SU-DHL-6 (cell line): ENCODE measurements around the gene AGPAT3.

Experiments used
- H2AFZ ChIP-seq: fragments of 200-600 bp; sonication (generic); 2 replicates; pipeline ENCODE4 v1.6.1; 2014; ENCODE audit warnings: low read depth, mild to moderate bottlenecking, moderate library complexity, mixed read lengths, antibody characterized with exemption, low read length; ENCODE audit not compliant: severe bottlenecking
- H3F3A ChIP-seq: fragments of 200-600 bp; shearing (Covaris generic); 2 replicates; pipeline ENCODE4 v1.6.0; 2016; ENCODE audit warnings: antibody characterized with exemption, mild to moderate bottlenecking; ENCODE audit not compliant: insufficient read depth
- H3K27ac ChIP-seq: fragments of 200-600 bp; sonication (generic); 2 replicates; pipeline ENCODE4 v1.5.1; 2016; ENCODE audit warnings: low read depth, mild to moderate bottlenecking, low read length, moderate library complexity, mixed read lengths
- H3K27me3 ChIP-seq: fragments of 200-600 bp; sonication (generic), shearing (Covaris generic); 2 replicates; pipeline ENCODE4 v1.6.0; 2014; ENCODE audit warnings: mild to moderate bottlenecking, low read length
- H3K36me3 ChIP-seq: fragments of 200-600 bp; sonication (generic); 2 replicates; pipeline ENCODE4 v1.6.1; 2014; ENCODE audit warnings: mild to moderate bottlenecking, low read length, mixed read lengths
- H3K4me2 ChIP-seq: fragments of 300-600, 200-600 bp; shearing (Covaris generic), sonication (generic); 2 replicates; pipeline ENCODE4 v1.6.0; 2014; ENCODE audit warnings: low read length, low read depth, mild to moderate bottlenecking; ENCODE audit not compliant: poor library complexity, severe bottlenecking
- H3K4me3 ChIP-seq: fragments of 200-600 bp; sonication (generic); 2 replicates; pipeline ENCODE4 v1.5.1; 2014; ENCODE audit warnings: antibody characterized with exemption, low read length, mild to moderate bottlenecking, mixed read lengths; ENCODE audit not compliant: insufficient read depth, poor library complexity, severe bottlenecking
- H3K79me2 ChIP-seq: fragments of 200-600 bp; sonication (generic); 2 replicates; pipeline ENCODE4 v1.6.1; 2014; ENCODE audit warnings: mild to moderate bottlenecking, low read length, moderate library complexity; ENCODE audit not compliant: insufficient read depth
- H3K9ac ChIP-seq: fragments of 200-600 bp; sonication (generic); 2 replicates; pipeline ENCODE4 v1.7.0; 2014; ENCODE audit warnings: mild to moderate bottlenecking, low read length
- H3K9me2 ChIP-seq: fragments of 200-600 bp; sonication (generic); replicated peaks from 2 replicates; pipeline ENCODE4 v1.6.1; 2014; ENCODE audit warnings: low read length; ENCODE audit not compliant: insufficient read depth
- H3K9me3 ChIP-seq: fragments of 200-600 bp; sonication (generic); 2 replicates; pipeline ENCODE4 v1.6.1; 2014; ENCODE audit warnings: low read length, mixed read lengths; ENCODE audit not compliant: insufficient read depth
- H4K20me1 ChIP-seq: fragments of 200-600 bp; sonication (generic); 2 replicates; pipeline ENCODE4 v1.6.1; 2014; ENCODE audit warnings: low read depth, mild to moderate bottlenecking, antibody characterized with exemption, low read length, moderate library complexity, mixed read lengths
- EZH2phosphoT487 ChIP-seq: fragments of 200-600 bp; sonication (generic), shearing (Covaris generic); conservative IDR thresholded peaks from 2 replicates; pipeline ENCODE4 v1.6.1; 2018; ENCODE audit warnings: mild to moderate bottlenecking, antibody characterized with exemption, low read length, moderate library complexity, mixed read lengths
- TF ChIP-seq, protein P1 (sequence below): fragments of 200-600 bp; sonication (generic); IDR thresholded peaks from one replicate; pipeline ENCODE4 v1.5.1; 2017; ENCODE audit warnings: antibody characterized with exemption, mild to moderate bottlenecking, low read length, moderate library complexity; ENCODE audit not compliant: insufficient read depth, poor library complexity, severe bottlenecking

Gene AGPAT3

DNA sequence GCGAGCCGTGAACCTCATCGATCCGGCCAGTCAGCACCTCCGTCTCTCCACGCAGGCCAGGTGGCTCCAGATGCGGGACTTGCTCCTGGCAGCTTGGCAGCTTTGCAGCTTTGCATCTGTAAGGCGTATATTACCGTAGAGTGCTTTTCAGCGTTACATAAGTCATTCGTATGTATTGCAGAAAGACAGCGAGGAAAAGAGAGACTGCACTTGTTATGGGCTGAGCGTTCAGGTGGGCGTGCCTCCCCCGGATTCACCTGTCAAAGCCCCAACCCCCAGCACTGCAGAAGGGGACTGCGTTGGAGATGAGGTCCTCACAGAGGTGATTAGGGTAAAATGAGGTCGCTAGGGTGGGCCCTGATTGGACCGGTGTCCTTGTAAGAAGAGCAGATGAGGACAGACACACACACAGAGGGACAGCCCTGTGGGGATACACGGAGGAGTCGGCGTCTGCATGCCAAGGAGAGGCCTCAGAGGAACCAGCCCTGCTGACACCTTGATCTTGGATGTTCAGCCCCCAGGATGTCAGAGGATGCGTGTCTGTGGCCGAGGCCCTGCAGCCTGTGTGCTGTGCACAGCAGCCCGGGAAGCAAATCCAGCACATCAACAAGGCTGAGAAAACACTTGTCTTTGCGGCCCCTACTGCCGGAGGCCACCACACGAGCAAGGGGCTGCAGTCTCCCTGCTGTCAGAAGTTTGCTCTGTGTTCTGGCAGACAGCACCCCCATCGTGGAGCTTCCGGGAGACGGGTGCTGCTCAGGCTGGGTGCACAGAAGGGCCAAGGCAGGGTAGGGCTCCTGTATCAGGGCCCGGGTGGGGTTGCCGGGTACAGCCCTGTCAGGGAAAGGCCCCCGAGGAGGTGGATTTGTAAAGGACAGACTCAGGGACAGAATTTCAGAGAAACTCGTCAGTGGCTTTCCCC lies 10.9 kb upstream of the AGPAT3 start:
- no peaks in the 10 kb centered on the region for H3F3A ChIP-seq
- H3K4me2 ChIP-seq = no peak overlapping the region
- no peaks in the 10 kb centered on the region for H3K27me3 ChIP-seq
- H3K9me3 ChIP-seq = no peaks in the 10 kb centered on the region
- H3K9me2 ChIP-seq = no peaks in the 10 kb centered on the region
- no peak overlapping the region for H3K4me3 ChIP-seq
- H3K36me3 ChIP-seq = no peaks in the 10 kb centered on the region
- no peak overlapping the region for H3K27ac ChIP-seq
- TF ChIP-seq, protein P1, sequence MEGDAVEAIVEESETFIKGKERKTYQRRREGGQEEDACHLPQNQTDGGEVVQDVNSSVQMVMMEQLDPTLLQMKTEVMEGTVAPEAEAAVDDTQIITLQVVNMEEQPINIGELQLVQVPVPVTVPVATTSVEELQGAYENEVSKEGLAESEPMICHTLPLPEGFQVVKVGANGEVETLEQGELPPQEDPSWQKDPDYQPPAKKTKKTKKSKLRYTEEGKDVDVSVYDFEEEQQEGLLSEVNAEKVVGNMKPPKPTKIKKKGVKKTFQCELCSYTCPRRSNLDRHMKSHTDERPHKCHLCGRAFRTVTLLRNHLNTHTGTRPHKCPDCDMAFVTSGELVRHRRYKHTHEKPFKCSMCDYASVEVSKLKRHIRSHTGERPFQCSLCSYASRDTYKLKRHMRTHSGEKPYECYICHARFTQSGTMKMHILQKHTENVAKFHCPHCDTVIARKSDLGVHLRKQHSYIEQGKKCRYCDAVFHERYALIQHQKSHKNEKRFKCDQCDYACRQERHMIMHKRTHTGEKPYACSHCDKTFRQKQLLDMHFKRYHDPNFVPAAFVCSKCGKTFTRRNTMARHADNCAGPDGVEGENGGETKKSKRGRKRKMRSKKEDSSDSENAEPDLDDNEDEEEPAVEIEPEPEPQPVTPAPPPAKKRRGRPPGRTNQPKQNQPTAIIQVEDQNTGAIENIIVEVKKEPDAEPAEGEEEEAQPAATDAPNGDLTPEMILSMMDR = no peak
- no peak for TF ChIP-seq EZH2phosphoT487
- H2AFZ ChIP-seq = no peak overlapping the region
- no peaks in the 10 kb centered on the region for H3K79me2 ChIP-seq
- H4K20me1 ChIP-seq = no peaks in the 10 kb centered on the region
- H3K9ac ChIP-seq = no peak overlapping the region

DNA sequence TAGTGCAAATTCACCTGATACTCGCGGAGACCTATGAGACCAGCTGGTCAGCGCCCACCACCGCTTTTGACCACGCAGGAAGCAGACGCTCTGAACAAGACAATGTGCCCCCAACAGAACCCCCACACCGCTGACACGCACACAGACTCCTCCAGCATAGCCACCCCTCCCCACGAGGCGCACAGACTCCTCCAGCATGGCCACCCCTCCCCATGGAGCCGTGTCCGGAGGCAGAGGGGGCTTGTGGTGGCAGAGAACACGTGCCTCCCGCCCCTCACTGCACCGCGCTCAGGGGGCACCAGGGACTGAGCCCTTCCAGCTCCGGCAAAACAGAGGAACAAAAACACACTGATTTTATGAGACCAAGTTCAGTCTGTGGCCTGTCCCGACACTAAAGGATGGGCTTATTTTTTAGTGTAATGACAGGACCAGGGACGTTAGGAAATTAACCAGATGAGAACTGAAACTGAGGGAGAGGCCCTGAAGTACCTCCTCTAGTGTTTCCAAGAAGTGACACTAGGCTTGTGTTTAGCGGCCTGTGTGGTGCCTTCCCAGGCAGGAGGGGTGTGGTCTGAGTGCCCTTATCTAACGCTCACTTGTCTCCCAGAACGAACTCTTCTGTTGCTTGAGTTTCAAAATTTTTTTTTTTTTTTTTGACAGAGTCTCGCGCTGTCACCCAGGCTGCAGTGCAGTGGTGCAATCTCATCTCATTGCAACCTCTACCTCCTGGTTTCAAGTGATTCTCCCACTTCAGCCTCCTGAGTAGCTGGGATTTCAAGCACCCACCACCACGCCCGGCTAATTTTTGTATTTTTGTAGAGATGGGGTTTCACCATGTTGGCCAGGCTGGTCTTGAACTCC lies 10.0 kb upstream of the AGPAT3 start:
- no peak overlapping the region for H3K9ac ChIP-seq
- H3K36me3 ChIP-seq = no peaks in the 10 kb centered on the region
- H3F3A ChIP-seq = no peaks in the 10 kb centered on the region
- H3K9me3 ChIP-seq = no peaks in the 10 kb centered on the region
- TF ChIP-seq, protein P1 = no peak
- TF ChIP-seq EZH2phosphoT487 = no peak
- no peak overlapping the region for H2AFZ ChIP-seq
- no peaks in the 10 kb centered on the region for H3K27me3 ChIP-seq
- H3K9me2 ChIP-seq = no peaks in the 10 kb centered on the region
- no peaks in the 10 kb centered on the region for H3K79me2 ChIP-seq
- H3K27ac ChIP-seq = no peak overlapping the region
- no peak overlapping the region for H3K4me3 ChIP-seq
- no peak overlapping the region for H3K4me2 ChIP-seq
- no peaks in the 10 kb centered on the region for H4K20me1 ChIP-seq

DNA sequence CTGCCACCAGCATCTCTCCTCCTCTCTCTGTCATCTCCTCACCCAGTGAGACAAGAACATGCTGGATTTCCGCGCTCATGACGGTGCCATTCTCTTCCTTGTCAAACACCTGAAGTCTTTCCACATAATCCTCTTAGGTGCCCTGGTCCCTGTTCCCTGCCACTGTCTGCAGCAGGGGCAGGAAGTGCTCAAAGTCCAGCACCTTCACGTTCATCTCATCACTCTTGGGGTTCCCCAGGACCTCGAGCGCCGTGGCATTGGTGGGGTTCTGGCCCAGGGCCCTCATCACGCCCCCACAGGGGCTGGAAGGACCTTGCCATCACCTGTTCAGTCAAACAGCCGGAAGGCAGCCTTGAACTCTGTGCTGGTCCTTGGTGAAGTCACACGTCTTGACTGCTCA lies 9.1 kb upstream of the AGPAT3 start:
- TF ChIP-seq, protein P1 = no peak
- TF ChIP-seq EZH2phosphoT487 = no peak
- Histone ChIP-seq H2AFZ (no peak overlapping the region), H3K36me3 (no peaks in the 10 kb centered on the region), H4K20me1 (no peaks in the 10 kb centered on the region), H3K4me3 (no peak overlapping the region), H3K4me2 (no peak overlapping the region), H3K9me2 (no peaks in the 10 kb centered on the region), H3K27ac (no peak overlapping the region), H3F3A (no peaks in the 10 kb centered on the region), H3K27me3 (no peaks in the 10 kb centered on the region), H3K9ac (no peak overlapping the region), H3K9me3 (no peaks in the 10 kb centered on the region), H3K79me2 (no peaks in the 10 kb centered on the region)
